Measurements from ENCODE around the gene MAPK8IP3. TPM values are rescaled to one million over a fixed set of nuclear protein-coding genes. Genes with fewer than 3 reads are reported as not detected.

Gene MAPK8IP3
- total and polyA plus RNA-seq, 9 of the 15 experiments (the other 6 are each of a cell fraction or from before 2014, with no cell fraction given) = 0.17 to 58.7 (median 16.7) TPM

- 0 out of 2 replicates have a peak, but pooled peaks cover 3% of the 10 kb centered on the region for H4K20me1 ChIP-seq (replicated peaks; ENCODE audit: control insufficient read depth, insufficient read depth, low read length)
- H3K9ac ChIP-seq (ENCODE audit: insufficient read depth in 1 of 2, low read depth in 2 of 2, low read length in 2 of 2) = 0 out of 4 replicates have a peak overlapping the region, but pooled peaks of 1 of the 2 experiments have one; percentile 56
- H3K9me3 ChIP-seq (replicated peaks; ENCODE audit: control insufficient read depth, insufficient read depth, low read depth, low read length) = no peaks in the 10 kb centered on the region
- intact Hi-C loops (cut with micrococcal nuclease) = no loop called here
- ChIA-PET POLR2A (interaction anchor here (0.5 to 0.8 kb wide), 2 partner anchors 17 to 47 kb away, joined by 4 read pairs; partner anchors contain the start of genes CRAMP1 and IFT140), CTCF (ENCODE audit: low intra/inter-chr PET ratio) (no interaction called here)
- in situ Hi-C loops (cut with MboI) = no loop called here
- FAIRE-seq (no peak), ATAC-seq (no peak), DNase-seq (ENCODE audit: extremely low read depth in 1 of 4, low spot score in 3 of 4) (no peak)
- H3K4me2 ChIP-seq (ENCODE audit: insufficient read depth, low read length) = no peak overlapping the region
- no peak overlapping the region for H2AFZ ChIP-seq (ENCODE audit: low read depth, low read length)
- no peaks in the 10 kb centered on the region for H3K9me1 ChIP-seq (ENCODE audit: control insufficient read depth, insufficient read depth, low read length)
- H3K27me3 ChIP-seq (ENCODE audit: control insufficient read depth in 2 of 2, insufficient read depth in 2 of 2, low read length in 2 of 2) = no peaks in the 10 kb centered on the region
- no peak overlapping the region for H3K4me3 ChIP-seq
- TF ChIP-seq ZNF263 (CRISPR knock-in tag; IDR thresholded peaks at IDR 0.05; ENCODE audit: borderline replicate concordance) (no peak), NCOR1 (IDR thresholded peaks at IDR 0.05) (no peak), SMAD1 (IDR thresholded peaks at IDR 0.05; ENCODE audit: low read depth, low read length, partially characterized antibody) (no peak), CBX8 (IDR thresholded peaks at IDR 0.05; ENCODE audit: borderline replicate concordance, extremely low read depth, low read depth, low read length, poor library complexity, severe bottlenecking) (no peak), ZNF239 (CRISPR knock-in tag; IDR thresholded peaks at IDR 0.05) (no peak), FOXA1 (IDR thresholded peaks at IDR 0.05; ENCODE audit: borderline replicate concordance) (no peak), HLTF (IDR thresholded peaks at IDR 0.05) (no peak), THRB (CRISPR knock-in tag; conservative IDR thresholded peaks at IDR 0.05) (no peak), MAZ (CRISPR knock-in tag; conservative IDR thresholded peaks at IDR 0.05 in 1 of 2, IDR thresholded peaks at IDR 0.05 in 1 of 2) (no peak), RBBP5 (IDR thresholded peaks at IDR 0.05; ENCODE audit: borderline replicate concordance, insufficient read depth, low read length, poor library complexity, severe bottlenecking) (no peak), ZNF639 (CRISPR knock-in tag; conservative IDR thresholded peaks at IDR 0.05 in 1 of 2, IDR thresholded peaks at IDR 0.05 in 1 of 2) (no peak)
- peaks cover 92% of the 10 kb centered on the region; the same call in 2 of the 3 replicates for H3K36me3 ChIP-seq (ENCODE audit: control insufficient read depth, insufficient read depth, low read length)
- H3K27ac ChIP-seq (ENCODE audit: extremely low read depth, low read depth, low read length) = no peak overlapping the region
- BruUV-seq (replicated peaks) = no TSS peak
- H3K4me1 ChIP-seq (replicated peaks in 1 of 2; ENCODE audit: control insufficient read depth in 2 of 2, insufficient read depth in 2 of 2, low read length in 2 of 2) = peaks cover 0 to 32% of the 10 kb centered on the region in 2 experiments; a peak in 3 of 5 replicates
- H3K79me2 ChIP-seq (ENCODE audit: control insufficient read depth, insufficient read depth, low read length) = no peaks in the 10 kb centered on the region; the same call in 2 of the 3 replicates
- WGBS (ENCODE audit: insufficient coverage, low coverage, missing lambda C conversion rate) = 100% methylated on average over 3 of the region's 5 CpGs
Measured at GRCh38 chr16:1659031-1659430, 47.0 kb upstream of the MAPK8IP3 start.
